A549 (cell line): ENCODE results near the gene DGLUCY.

Source experiments
- ESRRA ChIP-seq: fragments of 150-350 bp; IDR thresholded peaks from 2 replicates; pipeline ENCODE4 v1.6.1; 2014; ENCODE audit warnings: mild to moderate bottlenecking, low read length, borderline replicate concordance
- POLR2A ChIP-seq: IDR thresholded peaks from 2 replicates; pipeline ENCODE4 v1.6.1; 2012; ENCODE audit warnings: mild to moderate bottlenecking, low read length
- TP53 ChIP-seq: fragments of 250-450 bp; sonication (Bioruptor Pico); IDR thresholded peaks from 2 replicates; pipeline ENCODE4 v1.5.0; 2021; ENCODE audit warnings: mild to moderate bottlenecking, moderate library complexity
- USF2 ChIP-seq: fragments of 450-650 bp; IDR thresholded peaks from 2 replicates; pipeline ENCODE4 v1.6.1; 2014; ENCODE audit warnings: antibody characterized with exemption
- TF ChIP-seq, protein P1 (sequence below): fragments of >200 bp; sonication (Bioruptor Twin); formaldehyde crosslinking; IDR thresholded peaks from 3 replicates; pipeline ENCODE4 v1.5.1; 2016

DNA sequence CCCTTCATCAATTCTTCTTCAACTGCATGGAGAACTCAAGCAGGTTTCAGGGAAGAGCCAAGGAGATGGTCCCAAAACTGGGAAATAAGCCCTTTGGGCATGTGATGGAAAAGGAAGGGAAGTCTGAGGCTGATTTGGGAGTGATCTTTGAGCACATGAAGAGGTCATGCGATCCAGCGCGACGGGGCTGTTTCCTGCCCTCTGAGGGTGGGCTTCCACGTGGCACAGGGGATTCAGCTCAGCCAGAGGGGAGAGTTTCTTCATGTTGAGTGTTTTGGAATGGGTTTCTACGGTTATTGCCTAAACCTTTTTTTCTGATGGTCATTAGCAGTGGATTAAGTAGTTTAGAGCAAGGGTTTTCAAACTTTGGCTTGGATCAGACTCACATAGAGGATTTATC lies 100.4 kb downstream of the DGLUCY start:
- TF ChIP-seq USF2 (no peak), ESRRA (no peak), TP53 (CRISPR knock-in tag) (no peak), POLR2A (no peak)
- TF ChIP-seq, protein P1, sequence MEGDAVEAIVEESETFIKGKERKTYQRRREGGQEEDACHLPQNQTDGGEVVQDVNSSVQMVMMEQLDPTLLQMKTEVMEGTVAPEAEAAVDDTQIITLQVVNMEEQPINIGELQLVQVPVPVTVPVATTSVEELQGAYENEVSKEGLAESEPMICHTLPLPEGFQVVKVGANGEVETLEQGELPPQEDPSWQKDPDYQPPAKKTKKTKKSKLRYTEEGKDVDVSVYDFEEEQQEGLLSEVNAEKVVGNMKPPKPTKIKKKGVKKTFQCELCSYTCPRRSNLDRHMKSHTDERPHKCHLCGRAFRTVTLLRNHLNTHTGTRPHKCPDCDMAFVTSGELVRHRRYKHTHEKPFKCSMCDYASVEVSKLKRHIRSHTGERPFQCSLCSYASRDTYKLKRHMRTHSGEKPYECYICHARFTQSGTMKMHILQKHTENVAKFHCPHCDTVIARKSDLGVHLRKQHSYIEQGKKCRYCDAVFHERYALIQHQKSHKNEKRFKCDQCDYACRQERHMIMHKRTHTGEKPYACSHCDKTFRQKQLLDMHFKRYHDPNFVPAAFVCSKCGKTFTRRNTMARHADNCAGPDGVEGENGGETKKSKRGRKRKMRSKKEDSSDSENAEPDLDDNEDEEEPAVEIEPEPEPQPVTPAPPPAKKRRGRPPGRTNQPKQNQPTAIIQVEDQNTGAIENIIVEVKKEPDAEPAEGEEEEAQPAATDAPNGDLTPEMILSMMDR = no peak
